OCI-LY1 (cell line): ENCODE measurements around the gene VEPH1.

Experiments
- CTCF ChIP-seq: fragments of 200-600 bp; sonication (generic), shearing (Covaris generic); IDR thresholded peaks from 2 replicates; pipeline ENCODE4 v1.5.1; 2017; ENCODE audit warnings: mild to moderate bottlenecking, antibody characterized with exemption, low read length, moderate library complexity, mixed read lengths
- EZH2 ChIP-seq: fragments of 200-600 bp; sonication (generic), shearing (Covaris generic); IDR thresholded peaks from 2 replicates; pipeline ENCODE4 v1.8.0; 2017; ENCODE audit warnings: borderline replicate concordance, mixed run types, mild to moderate bottlenecking, antibody characterized with exemption, low read length, moderate library complexity, mixed read lengths

DNA sequence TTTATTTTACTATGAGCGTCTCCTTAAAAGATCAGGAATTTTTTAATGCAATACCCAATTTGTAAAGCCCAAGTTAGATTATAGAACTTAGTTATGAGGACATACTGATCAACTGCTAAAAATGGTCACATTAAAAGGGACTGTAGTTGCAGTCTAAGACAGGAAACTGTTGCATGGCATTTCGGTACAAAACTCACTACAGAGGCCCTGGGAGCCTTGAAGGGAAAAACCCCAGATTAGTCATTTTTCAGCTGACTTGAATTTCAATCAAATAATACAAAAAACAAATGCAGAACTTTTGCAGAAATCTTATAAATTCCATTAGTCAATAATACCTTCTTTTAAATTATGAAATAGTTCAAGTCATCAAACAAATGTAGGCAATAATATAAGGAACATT is 73.5 kb downstream of the VEPH1 start:
- no peak for TF ChIP-seq CTCF
- TF ChIP-seq EZH2: no peak
